ENCODE results near the gene AMN1. TPM values are rescaled to one million over a fixed set of nuclear protein-coding genes. Genes with fewer than 3 reads are reported as not detected.
"Not testable (repeated sequence)": the region's sequence is repeated elsewhere in the genome, so short reads cannot be mapped to it uniquely, and the experiment has no call there.

AMN1 gene
- total RNA-seq, 5 donors from 2014 or later (not counting 1 experiment from before 2014, with no cell fraction given) = 8.4 to 13.6 (median 12.2) TPM

GRCh38 chr12:31737763-31738162 is 8.9 kb upstream of the AMN1 start:
- H3K4me1 ChIP-seq (ENCODE audit: control insufficient read depth in 1 of 2, extremely low read depth in 1 of 2, insufficient read depth in 2 of 2, low read length in 2 of 2) = peaks cover 33 to 53% of the 10 kb centered on the region in 2 experiments
- H3K4me3 ChIP-seq (ENCODE audit: control insufficient read depth in 1 of 2, extremely low read depth in 1 of 2, low read length in 1 of 2) = no peak overlapping the region
- H3K27me3 ChIP-seq (replicated peaks in 1 of 2; ENCODE audit: control insufficient read depth in 2 of 2, extremely low read depth in 1 of 2, insufficient read depth in 2 of 2, low read length in 1 of 2) = no peaks in the 10 kb centered on the region
- Mint-ChIP-seq H3K4me3 (no peak overlapping the region), H3K36me3 (no peaks in the 10 kb centered on the region), H3K9me3 (peaks cover 0 to 4% (median 3%) of the 10 kb centered on the region in 3 donors), H3K27me3 (no peaks in the 10 kb centered on the region), H3K27ac (peak overlapping the region; percentile 10 to 74), H3K4me1 (peaks cover 70 to 73% (median 72%) of the 10 kb centered on the region in 3 donors)
- H3K36me3 ChIP-seq (ENCODE audit: control insufficient read depth in 2 of 2, extremely low read depth in 1 of 2, insufficient read depth in 1 of 2, low read length in 1 of 2) = no peaks in the 10 kb centered on the region
- WGBS (ENCODE audit: insufficient coverage) = 83% methylated on average over 1 of the region's 2 CpGs
- ATAC-seq (replicated peaks in 1 of 4) (no peak), DNase-seq (no peak)
- POLR2A ChIA-PET = interaction anchor here (0.5 to 1.0 kb wide), 2 partner anchors 67 to 133 kb away, joined by 3 to 5 read pairs; no protein-coding TSS in a partner anchor
- CTCF ChIA-PET = interaction anchor here (0.6 to 1.1 kb wide), 3 partner anchors 47 to 85 kb away, joined by 3 to 4 read pairs (median 4); no protein-coding TSS in a partner anchor
- H3K27ac ChIP-seq (ENCODE audit: low read length) = no peak overlapping the region
- no peaks in the 10 kb centered on the region for H3K9me3 ChIP-seq

GRCh38 chr12:31737345-31737744 is 8.5 kb upstream of the AMN1 start:
- H3K9me3 Mint-ChIP-seq = peaks cover 0 to 4% (median 3%) of the 10 kb centered on the region in 3 donors
- ATAC-seq (replicated peaks in 1 of 4) (no peak), DNase-seq (peak in 1 of 35 experiments; percentile 33)
- ChIA-PET CTCF (interaction anchor here (0.6 to 1.1 kb wide), 2 partner anchors 48 to 84 kb away, joined by 4 read pairs; no protein-coding TSS in a partner anchor), POLR2A (interaction anchor here in 1 of 2 donors (1.0 kb wide), 1 partner anchor 67 kb away, joined by 5 read pairs; no protein-coding TSS in a partner anchor)
- Histone ChIP-seq H3K27ac (ENCODE audit: low read length) (peak overlapping the region; percentile 63), H3K4me3 (ENCODE audit: control insufficient read depth in 1 of 2, extremely low read depth in 1 of 2, low read length in 1 of 2) (no peak overlapping the region), H3K4me1 (ENCODE audit: control insufficient read depth in 1 of 2, extremely low read depth in 1 of 2, insufficient read depth in 2 of 2, low read length in 2 of 2) (peaks cover 29 to 50% of the 10 kb centered on the region in 2 experiments), H3K9me3 (no peaks in the 10 kb centered on the region), H3K27me3 (replicated peaks in 1 of 2; ENCODE audit: control insufficient read depth in 2 of 2, extremely low read depth in 1 of 2, insufficient read depth in 2 of 2, low read length in 1 of 2) (no peaks in the 10 kb centered on the region), H3K36me3 (ENCODE audit: control insufficient read depth in 2 of 2, extremely low read depth in 1 of 2, insufficient read depth in 1 of 2, low read length in 1 of 2) (no peaks in the 10 kb centered on the region)
- peaks cover 68 to 70% (median 69%) of the 10 kb centered on the region in 3 donors for H3K4me1 Mint-ChIP-seq
- no peaks in the 10 kb centered on the region for H3K27me3 Mint-ChIP-seq
- H3K27ac Mint-ChIP-seq = peak overlapping the region; percentile 74 to 92
- no CpG with 5 or more reads among the region's 4 CpGs for WGBS (ENCODE audit: insufficient coverage)
- no peaks in the 10 kb centered on the region for H3K36me3 Mint-ChIP-seq
- H3K4me3 Mint-ChIP-seq = peak overlapping the region in 1 of 3 donors; percentile 55

- CTCF ChIA-PET = interaction anchor here in 1 of 2 donors (0.6 to 0.7 kb wide), 3 partner anchors 10 to 97 kb away, joined by 4 to 6 read pairs (median 5); no protein-coding TSS in a partner anchor
- H3K4me3 ChIP-seq (ENCODE audit: control insufficient read depth in 1 of 2, extremely low read depth in 1 of 2, low read length in 1 of 2) = no peak overlapping the region
- H3K4me3 Mint-ChIP-seq = peak overlapping the region in 1 of 3 donors; percentile 55
These were observed 7.7 kb upstream of the AMN1 start for GRCh38 chr12:31736472-31736871.

GRCh38 chr12:31733549-31734432 is 5.0 kb upstream of the AMN1 start:
- not testable (repeated sequence) for H3K27ac ChIP-seq (ENCODE audit: low read length); H3K27me3 ChIP-seq (replicated peaks in 1 of 2; ENCODE audit: control insufficient read depth in 2 of 2, extremely low read depth in 1 of 2, insufficient read depth in 2 of 2, low read length in 1 of 2); ATAC-seq (replicated peaks in 1 of 4); H3K27me3 Mint-ChIP-seq; H3K9me3 ChIP-seq; H3K36me3 ChIP-seq (ENCODE audit: control insufficient read depth in 2 of 2, extremely low read depth in 1 of 2, insufficient read depth in 1 of 2, low read length in 1 of 2); H3K4me3 ChIP-seq (ENCODE audit: control insufficient read depth in 1 of 2, extremely low read depth in 1 of 2, low read length in 1 of 2); DNase-seq
- Mint-ChIP-seq H3K36me3 (peaks cover 13% of the 10 kb centered on the region), H3K27ac (peak overlapping the region in 1 of 2 donors; percentile 53), H3K4me1 (peaks cover 64 to 69% (median 66%) of the 10 kb centered on the region in 3 donors), H3K9me3 (peaks cover 4 to 11% (median 6%) of the 10 kb centered on the region in 3 donors), H3K4me3 (peak overlapping the region in 1 of 3 donors; percentile 18)
- H3K4me1 ChIP-seq (ENCODE audit: control insufficient read depth in 1 of 2, extremely low read depth in 1 of 2, insufficient read depth in 2 of 2, low read length in 2 of 2) = peaks cover 20 to 50% of the 10 kb centered on the region in 2 experiments
- WGBS (ENCODE audit: insufficient coverage) = 85% methylated on average over 5 of the region's 15 CpGs
- ChIA-PET POLR2A (interaction anchor here in 1 of 2 donors (0.7 kb wide), 2 partner anchors 56 to 75 kb away, joined by 3 to 4 read pairs; no protein-coding TSS in a partner anchor), CTCF (interaction anchor here (0.6 to 1.0 kb wide), 3 partner anchors 74 to 1015 kb away, joined by 3 read pairs; no protein-coding TSS in a partner anchor)

More at GRCh38 chr12:31736472-31736871, 7.7 kb upstream of the AMN1 start:
- H3K27me3 Mint-ChIP-seq = no peaks in the 10 kb centered on the region
- H3K9me3 Mint-ChIP-seq = peaks cover 3 to 6% (median 4%) of the 10 kb centered on the region in 3 donors
- no peaks in the 10 kb centered on the region for H3K36me3 ChIP-seq (ENCODE audit: control insufficient read depth in 2 of 2, extremely low read depth in 1 of 2, insufficient read depth in 1 of 2, low read length in 1 of 2)
- peak overlapping the region; percentile 86 to 92 for H3K27ac Mint-ChIP-seq
- H3K9me3 ChIP-seq = no peaks in the 10 kb centered on the region
- ATAC-seq (replicated peaks in 1 of 4) (peak; percentile 90 to 96 (median 90)), DNase-seq (peak in 34 of 35 experiments; percentile 31 to 84 (median 62))
- no peaks in the 10 kb centered on the region for H3K27me3 ChIP-seq (replicated peaks in 1 of 2; ENCODE audit: control insufficient read depth in 2 of 2, extremely low read depth in 1 of 2, insufficient read depth in 2 of 2, low read length in 1 of 2)
- H3K27ac ChIP-seq (ENCODE audit: low read length) = peak overlapping the region; percentile 63
- POLR2A ChIA-PET = interaction anchor here (0.6 to 1.0 kb wide), 3 partner anchors 68 to 287 kb away, joined by 5 to 14 read pairs (median 7); no protein-coding TSS in a partner anchor
- H3K36me3 Mint-ChIP-seq = no peaks in the 10 kb centered on the region
- peaks cover 25 to 50% of the 10 kb centered on the region in 2 experiments for H3K4me1 ChIP-seq (ENCODE audit: control insufficient read depth in 1 of 2, extremely low read depth in 1 of 2, insufficient read depth in 2 of 2, low read length in 2 of 2)
- peaks cover 59 to 68% (median 64%) of the 10 kb centered on the region in 3 donors for H3K4me1 Mint-ChIP-seq

GRCh38 chr12:31732926-31733548 is 4.2 kb upstream of the AMN1 start:
- DNase-seq (no peak), ATAC-seq (replicated peaks in 1 of 4) (no peak)
- 40% methylated on average over 1 of the region's 5 CpGs for WGBS (ENCODE audit: insufficient coverage)
- Histone ChIP-seq H3K9me3 (no peaks in the 10 kb centered on the region), H3K27ac (ENCODE audit: low read length) (no peak overlapping the region), H3K4me1 (ENCODE audit: control insufficient read depth in 1 of 2, extremely low read depth in 1 of 2, insufficient read depth in 2 of 2, low read length in 2 of 2) (peaks cover 20 to 56% of the 10 kb centered on the region in 2 experiments), H3K36me3 (ENCODE audit: control insufficient read depth in 2 of 2, extremely low read depth in 1 of 2, insufficient read depth in 1 of 2, low read length in 1 of 2) (no peaks in the 10 kb centered on the region), H3K27me3 (replicated peaks in 1 of 2; ENCODE audit: control insufficient read depth in 2 of 2, extremely low read depth in 1 of 2, insufficient read depth in 2 of 2, low read length in 1 of 2) (no peaks in the 10 kb centered on the region), H3K4me3 (ENCODE audit: control insufficient read depth in 1 of 2, extremely low read depth in 1 of 2, low read length in 1 of 2) (no peak overlapping the region)
- H3K27ac Mint-ChIP-seq = peak overlapping the region; percentile 62 to 83
- peaks cover 4 to 11% (median 6%) of the 10 kb centered on the region in 3 donors for H3K9me3 Mint-ChIP-seq
- H3K27me3 Mint-ChIP-seq = no peaks in the 10 kb centered on the region
- peak overlapping the region in 1 of 3 donors; percentile 18 for H3K4me3 Mint-ChIP-seq
- ChIA-PET POLR2A (interaction anchor here (0.6 to 0.7 kb wide), 2 partner anchors 51 to 153 kb away, joined by 4 read pairs; no protein-coding TSS in a partner anchor), CTCF (interaction anchor here in 1 of 2 donors (1.0 kb wide), 1 partner anchor 51 kb away, joined by 3 read pairs; no protein-coding TSS in a partner anchor)
- peaks cover 58 to 69% (median 67%) of the 10 kb centered on the region in 3 donors for H3K4me1 Mint-ChIP-seq
- H3K36me3 Mint-ChIP-seq = peaks cover 13% of the 10 kb centered on the region
